ENCODE results near the gene SYT1.

The SYT1 gene

DNA sequence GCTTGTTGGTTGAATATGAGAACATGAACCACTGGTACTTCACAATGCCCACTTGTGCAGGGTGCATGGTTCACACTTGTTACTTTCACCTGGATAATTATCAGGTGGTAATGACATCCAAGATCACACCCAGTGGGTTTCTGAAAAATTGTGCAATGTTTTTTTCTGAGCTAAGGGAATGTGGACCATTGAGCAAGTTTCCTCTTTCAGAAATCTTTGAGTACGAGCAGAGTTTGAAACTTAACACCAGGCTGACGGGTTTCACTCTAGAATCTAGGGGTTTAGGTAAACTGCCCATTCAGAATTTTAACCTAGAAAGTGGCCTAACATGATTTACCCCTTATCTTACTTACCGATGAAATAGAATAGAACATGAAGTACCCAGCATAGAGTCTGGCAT is 436.6 kb downstream of the SYT1 start:
- no peak for DNase-seq

DNA sequence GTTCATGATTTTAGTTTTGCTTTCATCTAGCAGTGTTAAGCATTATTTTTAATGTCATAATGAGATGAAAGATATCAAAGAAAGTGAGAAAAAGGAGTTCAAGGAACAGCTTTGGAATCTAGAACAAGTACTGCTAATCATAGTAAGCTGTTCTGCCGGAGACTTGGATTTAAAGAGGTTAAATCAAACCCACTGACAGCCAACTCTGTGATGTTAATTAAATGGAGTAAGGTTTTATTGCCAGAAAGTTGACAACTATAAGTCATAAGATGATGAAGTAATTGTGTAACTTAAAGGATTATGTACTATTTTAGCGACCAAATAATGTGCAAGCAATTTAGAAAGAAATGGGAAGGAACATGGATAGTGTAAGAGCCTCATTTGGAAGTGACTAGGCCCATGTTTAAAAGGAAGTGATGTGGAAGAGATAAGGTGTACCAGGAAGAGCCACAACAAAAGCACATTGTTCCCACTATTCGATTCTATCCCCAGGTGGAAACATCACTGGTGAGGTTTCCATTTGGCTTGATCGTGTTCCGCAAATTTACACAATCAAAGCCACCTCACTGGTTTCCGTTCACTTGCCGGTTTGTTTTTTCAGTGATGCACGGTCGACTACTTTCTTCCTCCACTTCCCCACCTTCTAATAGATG is 437.7 kb downstream of the SYT1 start:
- no peak for DNase-seq

DNA sequence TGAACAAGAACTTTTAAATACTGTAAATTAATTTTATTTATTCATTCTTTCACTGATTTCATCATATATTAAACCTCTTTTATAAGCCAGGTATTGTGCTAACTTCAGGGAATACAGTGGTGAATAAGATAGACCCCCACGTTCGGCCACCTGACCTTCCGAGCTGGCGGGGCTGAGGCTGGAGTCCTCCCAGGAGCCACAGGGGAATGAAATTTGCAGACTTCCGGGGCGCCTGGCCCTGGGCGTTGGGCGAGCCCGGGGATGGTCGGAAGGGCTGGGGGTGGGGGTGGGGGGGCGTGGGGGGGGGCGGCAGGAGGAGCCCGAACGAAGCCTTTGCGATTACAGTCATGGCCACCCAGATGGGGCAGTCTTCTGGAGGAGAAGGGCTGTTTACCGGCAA is 442.8 kb downstream of the SYT1 start:
- DNase-seq: no peak

DNA sequence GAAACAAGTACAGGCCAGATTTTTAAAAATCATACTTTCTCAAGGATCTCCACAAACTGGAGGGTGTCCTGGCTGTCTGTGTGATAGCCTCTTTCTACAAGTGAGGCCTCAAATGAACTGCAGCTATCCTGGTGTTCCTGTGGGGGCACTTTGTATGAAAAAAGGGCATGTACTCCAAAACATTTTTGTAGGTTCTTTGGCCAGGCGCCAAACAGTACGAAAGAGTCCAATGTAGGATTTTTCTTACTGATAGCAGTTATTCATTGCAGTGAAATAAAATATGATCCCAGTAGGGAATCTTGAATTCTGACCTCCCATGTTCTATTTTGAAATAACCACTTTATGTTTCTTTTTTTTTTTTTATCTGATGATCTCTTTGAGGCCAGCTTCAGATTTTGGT is 444.5 kb downstream of the SYT1 start:
- DNase-seq: no peak

DNA sequence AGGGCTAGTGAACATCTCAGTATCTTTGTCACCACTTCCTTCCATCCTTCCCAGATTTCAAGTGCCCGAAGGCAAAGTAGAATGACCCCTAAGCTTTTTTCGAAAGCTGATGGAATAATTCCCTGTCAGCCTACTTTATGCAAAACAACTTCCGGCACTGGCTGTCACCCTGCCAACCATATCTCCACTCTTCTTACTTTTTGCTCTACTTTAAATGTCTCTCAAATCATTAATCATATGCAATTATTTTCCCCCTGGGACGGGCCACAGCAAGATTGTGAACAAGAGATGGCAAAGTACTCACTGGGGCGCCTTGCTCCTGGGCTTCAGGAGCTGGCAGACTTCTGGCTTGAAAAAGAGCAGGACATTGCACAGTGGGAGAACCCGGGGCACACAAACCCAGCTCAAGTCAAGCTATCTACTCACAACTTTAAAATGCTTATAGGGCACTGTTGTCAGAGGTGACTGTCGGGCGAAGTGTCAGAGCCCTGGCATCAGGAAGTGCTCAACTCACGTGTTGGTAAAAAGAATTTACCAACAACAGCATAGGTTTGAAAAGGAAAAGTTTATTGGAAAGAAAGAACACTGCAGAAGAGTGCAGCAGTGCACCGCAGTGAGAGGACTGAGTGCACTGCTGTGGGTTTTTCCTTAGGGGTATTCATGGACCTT is 452.7 kb downstream of the SYT1 start:
- no peak for DNase-seq

DNA sequence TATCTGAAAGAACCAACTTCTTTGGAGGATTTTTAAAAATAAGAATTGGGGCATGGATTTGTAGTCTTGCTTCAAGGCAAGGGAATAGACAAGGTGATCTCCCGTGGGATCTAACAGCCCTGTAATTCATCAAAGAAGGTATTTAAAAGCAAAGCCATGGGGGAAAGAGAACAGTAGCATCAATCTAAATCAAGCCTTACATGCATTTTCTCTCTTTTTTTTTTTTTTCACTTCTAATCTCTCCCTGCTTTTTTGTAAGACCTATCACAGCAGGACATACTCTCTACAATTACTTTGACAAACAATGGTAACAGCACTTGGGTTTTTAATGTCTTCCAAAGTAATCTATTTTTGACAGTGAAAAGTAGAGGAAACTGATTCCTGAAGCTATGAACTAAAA is 458.3 kb downstream of the SYT1 start:
- no peak for DNase-seq

DNA sequence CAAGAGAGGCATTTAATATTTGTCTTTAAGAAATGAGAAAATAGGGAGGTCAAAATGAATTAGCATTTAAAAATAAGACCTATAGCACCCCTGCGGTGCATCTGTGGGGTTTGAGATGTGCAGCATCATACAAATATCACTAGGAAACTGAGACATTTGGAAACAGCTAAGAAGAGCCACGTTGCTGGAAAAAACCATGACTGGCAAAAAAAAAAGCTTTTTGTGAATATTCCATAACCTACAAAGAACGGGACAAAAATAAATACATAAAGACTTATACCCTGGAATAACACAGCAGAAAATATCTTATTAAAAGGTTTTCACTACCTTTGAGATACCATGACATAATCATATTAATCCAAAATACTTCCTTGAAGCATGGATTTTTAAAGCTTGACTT is 460.0 kb downstream of the SYT1 start:
- no peak for DNase-seq

DNA sequence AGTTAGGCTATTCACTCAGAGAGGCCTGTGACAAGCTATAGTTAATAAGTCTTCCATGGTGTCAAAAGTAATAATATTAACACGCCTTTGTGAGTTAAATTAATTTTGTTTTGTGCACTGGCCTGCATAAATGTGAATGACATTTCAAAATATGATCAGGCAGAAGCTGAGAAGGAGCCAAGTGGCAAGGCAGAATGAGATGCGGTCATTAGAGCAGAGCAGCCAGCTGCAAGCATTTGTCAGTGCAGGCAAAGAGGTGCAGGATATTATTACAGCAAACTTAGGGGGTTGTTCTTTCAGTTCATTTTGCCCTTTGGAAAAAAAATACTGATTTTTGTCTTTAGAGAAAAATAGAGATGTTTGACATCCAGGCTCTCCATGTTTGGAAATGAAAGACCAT is 461.6 kb downstream of the SYT1 start:
- no peak for DNase-seq

DNA sequence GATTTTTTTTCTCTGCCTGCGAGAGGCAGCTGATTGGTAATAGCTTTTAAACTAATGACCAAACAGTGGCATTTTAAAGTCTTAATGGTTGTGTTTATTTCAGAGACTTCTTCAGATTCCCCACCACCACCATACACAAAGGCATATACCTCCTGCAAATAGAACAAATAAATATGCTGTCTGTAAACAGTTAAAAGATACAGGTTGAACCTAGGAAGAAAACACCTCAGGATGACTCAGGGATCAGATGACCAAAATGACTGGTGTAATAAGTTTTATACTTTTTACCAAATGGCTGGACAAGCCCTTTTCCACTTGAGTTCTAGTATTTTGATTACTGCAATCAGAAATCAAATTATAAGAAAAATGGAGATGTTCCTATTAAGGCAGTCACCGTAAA is 462.1 kb downstream of the SYT1 start:
- DNase-seq: no peak

DNA sequence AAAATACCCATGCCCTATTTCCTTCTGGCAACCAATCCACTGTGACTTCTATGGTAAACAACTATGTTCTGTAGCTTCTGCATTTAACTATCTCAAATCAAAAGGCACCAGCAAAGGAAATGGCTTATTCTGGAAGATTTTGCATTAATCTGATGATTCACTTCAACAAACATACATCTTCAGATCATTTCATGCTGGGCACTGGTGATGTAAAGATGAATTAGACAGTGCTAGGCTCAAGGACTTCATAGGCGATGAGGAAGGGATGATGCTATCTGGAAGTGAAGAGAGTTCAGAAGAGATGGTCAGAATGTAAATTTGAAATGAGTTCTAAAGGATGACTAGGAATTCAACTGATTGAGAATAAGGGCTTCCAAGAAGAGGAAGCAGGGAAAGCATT is 462.9 kb downstream of the SYT1 start:
- no peak for DNase-seq

DNA sequence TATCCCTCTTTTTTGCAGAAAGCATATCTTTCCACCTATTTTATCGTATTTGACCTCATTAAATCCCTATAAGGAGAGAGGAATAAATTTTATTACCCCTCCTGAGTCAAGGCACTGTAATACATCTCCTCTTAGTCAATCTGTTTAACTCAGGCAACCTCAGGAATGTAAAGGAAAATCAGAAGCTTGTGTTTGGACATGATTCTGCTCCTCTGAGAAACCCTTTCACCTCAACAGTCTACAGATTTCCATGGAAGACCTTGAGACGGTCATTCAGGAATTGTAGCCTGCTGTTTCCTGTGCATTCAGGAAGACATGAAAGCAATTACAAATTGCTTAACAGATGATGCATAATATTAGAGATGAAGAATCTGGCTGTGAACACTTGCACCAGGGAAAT is 465.4 kb downstream of the SYT1 start:
- peak; percentile 66 for DNase-seq

DNA sequence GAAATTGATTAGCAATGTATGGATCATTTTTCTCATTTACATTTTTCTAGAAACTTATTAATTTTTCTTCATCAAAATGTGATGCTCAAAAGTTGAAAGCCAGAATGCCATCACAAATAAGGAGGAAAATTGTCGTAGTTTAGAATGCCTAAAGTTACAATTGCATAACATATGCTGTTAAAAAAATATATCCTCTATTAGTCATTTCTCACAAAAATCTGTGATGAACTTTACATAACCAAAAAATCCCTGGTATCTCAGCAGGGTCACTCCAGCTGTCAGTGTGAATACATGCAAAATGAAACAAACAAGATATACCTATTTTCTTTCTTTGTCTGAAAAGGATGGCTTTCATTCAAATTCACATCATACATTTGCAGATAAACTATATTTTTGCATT is 467.3 kb downstream of the SYT1 start:
- peak; percentile 37 for DNase-seq

DNA sequence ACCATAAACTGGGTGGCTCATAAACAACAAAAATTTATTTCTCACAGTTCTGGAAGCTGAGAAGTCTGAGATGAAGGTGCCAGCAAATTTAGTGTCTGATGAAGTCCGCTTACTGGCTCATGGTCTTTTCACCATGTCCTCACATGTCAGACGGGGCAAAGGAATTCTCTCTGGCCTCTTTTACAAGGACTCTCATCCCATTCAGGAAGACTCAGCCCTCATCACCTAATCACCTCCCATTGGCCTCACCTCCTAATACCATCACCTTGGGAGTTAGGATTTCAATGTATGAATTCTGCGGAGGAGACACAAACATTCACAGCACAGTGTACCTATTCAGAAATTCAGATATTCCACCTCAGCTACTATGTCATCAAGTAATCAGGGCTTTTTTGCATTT is 468.6 kb downstream of the SYT1 start:
- no peak for DNase-seq

DNA sequence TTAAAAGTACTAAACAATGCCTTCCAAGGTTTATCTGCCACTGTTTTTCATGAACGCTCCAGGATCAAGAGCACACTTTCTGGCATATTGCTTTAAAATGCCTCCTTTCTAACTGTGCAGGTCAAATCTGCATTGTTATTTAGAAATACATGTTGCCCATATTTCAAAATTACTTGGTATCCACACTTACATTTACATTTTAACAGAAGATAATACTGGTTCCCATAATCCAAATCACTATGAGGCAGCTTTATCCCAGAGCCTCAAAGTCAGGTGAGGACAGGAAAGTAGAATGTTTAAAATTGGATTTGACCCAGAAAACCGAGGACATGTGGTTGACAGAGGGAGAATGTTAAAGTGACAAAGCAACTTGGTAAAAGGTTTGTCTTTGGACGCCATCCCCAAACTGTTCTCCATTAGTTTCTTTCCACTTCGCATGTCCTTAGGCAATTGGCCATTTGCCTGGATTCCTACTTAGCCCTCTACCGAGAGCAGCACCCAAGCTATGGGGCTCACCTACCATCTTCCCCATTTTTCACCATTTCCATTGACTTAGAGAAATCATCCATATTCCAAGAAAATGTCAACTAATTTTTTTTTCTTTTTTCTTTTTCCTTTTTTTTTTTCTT is 473.2 kb downstream of the SYT1 start:
- DNase-seq: no peak

DNA sequence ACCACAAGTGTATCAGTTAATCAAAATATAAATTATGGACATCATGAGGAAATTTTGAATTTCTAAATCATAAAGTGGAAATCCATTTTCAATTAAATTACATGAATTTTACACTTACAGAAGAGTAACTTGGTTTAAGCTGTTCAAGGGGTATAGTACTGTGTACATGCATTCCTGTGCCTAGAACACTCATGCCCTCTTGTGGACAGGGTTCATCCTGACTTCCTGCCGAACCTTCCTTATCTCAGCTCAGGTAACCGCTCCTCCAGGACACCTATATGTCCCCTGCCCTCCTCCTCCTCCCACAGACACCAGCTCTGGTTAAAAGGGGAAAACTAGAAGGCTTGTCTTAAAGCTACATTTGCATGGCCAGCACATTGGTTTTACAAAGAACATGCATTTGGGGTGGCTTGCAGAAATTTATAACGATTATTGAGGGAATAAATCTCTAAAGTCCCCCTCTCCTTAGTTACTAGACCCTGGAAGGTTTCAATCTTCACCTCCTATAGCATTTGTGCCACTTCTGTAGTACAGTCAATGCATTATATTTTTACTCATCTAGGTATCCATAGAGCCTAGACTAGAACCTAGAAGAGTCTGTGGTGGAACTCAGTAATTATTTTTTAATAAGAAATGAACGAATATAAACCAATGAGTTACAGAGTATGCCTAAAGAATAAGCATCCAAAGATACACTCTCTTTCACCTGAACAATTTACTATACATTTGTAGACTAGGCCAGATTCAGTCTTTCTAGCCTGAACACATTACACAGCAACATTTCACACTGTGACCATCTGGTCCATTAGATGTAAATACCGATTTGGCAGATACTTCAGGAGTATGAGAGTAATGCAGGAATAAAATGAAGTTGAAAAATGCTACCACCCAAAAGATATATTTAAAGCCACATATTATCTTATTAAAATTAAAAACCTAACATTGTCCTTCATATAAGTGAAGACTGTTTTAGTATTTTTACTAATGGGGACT is 480.6 kb downstream of the SYT1 start:
- DNase-seq: peak; percentile 23

DNA sequence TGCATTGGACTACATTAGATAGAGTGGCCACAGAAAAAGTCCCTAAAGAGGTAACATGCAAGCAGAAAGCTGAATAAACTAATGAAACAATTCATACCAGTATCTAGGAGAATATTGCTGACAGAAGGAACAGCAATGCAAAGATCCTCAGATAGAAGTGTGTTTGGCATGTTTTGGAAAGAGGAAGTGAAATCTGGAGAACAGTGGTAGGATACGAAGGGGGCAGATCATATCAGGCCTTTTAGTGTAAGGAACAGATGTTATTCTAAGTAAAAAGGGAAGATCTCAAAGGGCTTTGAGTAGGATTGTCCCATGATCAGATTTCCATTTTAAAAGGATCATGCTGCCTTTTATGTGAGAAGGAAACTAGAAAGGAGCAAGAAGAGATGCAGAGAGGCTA is 483.3 kb downstream of the SYT1 start:
- no peak for DNase-seq

DNA sequence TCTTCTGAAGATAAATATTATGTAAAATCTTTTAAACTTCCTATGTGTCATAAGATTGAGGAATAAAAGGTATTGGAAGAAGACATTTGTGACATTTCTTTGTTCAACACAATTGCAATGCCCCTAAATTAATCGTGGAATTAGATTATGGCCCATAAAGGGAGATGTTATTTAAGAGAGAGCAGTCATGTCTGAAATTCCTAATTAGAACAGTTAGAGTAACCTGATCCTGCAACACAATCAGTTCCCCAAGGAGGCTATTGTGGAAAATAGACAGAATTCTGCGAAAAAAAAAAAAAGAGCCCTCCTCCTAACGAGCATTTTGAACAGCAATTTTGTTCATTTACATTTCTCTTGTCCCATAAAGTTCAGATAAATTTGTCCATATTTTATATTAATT is 486.7 kb downstream of the SYT1 start:
- DNase-seq: no peak

DNA sequence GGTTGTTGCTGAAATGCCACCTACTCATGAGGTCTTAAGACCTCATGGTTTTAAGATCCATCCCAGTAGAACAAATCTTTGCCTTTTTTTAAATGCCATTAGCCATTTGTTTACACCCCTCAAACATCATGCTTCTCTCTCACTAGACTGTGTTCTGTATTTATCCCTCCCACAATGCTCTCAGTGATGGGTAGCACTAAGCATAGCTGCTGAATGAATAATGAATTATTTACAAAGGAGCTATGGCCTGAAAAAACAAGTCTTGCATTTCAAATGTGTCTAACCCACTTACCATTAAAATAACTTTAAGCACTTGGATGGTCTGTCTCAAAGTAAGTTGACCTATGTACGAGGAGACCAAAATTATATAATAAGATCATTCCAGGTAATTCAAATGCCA is 491.6 kb downstream of the SYT1 start:
- no peak for DNase-seq

DNA sequence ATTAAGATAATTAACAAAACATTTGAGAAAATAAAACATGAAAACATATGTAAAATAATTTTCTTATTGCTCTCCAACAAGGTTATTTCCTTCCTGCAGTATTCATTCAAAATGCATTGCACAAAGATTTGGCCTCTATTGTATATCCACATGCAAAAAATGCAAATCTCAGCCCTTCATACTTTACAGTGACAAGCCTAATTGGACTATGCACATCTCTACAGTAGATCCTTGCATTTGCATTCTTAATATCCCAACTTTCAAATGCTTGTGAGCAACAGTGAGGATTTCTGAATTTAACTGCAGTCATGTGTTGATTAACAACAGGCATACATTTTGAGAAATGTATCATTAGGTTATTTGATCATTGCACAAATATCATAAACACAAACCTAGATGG is 492.5 kb downstream of the SYT1 start:
- no peak for DNase-seq

DNA sequence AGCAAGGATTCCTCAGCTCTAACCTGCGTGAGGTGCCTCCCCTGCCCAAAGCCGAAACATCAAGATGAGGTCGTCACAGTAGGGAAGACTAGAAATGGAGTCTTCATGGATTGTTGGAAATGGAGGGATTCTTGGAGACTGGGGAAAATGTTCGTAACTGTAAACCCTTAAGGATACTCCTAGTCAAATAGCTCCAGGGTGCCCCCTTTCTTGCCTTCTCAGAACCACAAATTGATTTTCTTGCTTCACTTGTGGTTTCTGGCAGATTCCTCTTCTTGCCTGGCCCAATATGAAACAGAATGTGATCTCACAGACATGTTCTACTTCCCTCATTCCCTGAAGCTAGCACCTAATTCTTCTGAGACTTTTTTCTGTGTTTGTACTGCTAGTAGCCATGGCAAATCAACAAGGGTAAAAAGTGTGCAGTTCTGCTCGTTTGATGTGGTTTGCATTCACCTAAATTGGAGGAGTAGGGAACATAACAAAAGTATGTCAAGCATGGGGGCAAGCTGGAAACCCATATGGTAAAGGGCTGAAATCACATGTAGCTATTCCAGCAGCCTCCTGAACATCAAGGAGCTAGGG is 494.2 kb downstream of the SYT1 start:
- no peak for DNase-seq

DNA sequence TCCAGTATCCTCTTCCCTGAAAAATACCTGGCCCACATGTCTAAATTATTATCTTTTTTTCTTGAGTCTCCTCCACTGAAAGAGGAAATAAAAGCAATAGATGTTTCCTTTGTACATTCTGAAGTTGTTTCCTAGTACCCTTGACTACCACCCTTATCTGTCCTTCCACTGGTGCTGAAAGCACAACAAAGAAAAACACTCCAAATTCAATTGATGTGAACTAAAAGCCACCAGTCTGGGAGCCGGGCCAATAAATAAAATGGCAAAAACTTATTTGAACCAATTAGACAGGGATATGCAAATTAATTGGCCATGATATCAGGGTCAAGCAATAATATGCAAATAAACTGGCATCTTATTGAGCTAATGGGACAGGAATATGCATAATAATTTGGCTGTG is 495.7 kb downstream of the SYT1 start:
- DNase-seq: no peak

DNA sequence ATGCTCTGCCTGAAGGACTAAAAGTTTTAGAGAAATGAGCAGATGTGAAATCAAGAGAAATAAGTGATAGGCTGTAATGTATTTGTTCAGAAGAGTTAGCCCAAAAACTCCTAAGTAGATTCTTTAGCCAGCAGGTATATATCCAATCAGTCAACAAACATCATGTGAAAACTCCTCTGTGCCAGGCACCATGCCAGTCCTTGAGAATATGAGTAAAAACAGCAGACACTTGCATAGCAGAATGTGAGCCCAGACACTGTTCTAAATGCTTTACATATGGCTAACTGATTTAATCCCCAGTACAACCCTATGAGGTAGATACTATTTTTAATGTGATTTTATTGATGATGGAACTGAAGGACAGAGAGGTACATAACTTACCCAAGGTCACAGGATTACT is 496.4 kb downstream of the SYT1 start:
- no peak for DNase-seq

DNA sequence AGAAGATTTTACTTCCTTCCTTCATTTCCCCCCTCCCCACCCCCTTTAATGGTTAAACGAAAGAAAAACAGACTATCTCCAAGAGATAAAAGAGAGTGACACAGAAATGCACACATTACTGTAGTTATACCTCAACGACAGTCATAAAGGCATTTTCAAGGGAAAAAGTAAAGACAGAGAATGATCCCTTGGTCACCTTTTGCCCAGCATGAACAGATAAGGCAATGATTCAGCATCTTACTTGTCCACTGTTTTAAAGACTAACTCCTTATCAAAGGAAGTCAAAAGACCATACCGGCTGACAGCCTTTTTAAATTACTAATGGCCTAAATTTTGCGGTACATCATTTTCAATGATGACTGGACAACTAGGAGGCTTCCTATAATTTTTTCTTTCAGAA is 499.6 kb downstream of the SYT1 start:
- no peak for DNase-seq

Data from fibroblast of skin of right quadriceps (primary cell).